ENCODE measurements around the gene CYYR1.

The CYYR1 gene

DNA sequence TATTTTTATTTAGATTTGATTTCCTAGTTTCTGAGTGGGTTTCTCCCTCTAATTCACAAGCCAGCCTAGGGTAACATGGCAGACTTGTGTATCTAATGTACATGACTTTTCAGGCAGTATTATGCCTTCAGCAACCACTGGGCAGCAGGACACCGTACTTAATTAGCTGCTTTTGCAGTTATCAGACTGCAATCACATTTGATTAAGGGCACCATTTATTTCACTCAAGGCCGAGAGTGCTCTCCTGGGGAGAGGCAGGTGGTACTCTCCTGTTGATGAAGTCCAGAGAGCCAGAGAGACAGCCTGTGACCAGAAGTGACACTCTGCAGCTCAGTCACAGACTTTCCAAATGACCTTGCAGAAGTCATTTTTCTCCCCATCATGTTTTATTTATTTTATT lies 18.7 kb downstream of the CYYR1 start:
- no peak for DNase-seq (ENCODE audit: low read depth, low spot score)

DNA sequence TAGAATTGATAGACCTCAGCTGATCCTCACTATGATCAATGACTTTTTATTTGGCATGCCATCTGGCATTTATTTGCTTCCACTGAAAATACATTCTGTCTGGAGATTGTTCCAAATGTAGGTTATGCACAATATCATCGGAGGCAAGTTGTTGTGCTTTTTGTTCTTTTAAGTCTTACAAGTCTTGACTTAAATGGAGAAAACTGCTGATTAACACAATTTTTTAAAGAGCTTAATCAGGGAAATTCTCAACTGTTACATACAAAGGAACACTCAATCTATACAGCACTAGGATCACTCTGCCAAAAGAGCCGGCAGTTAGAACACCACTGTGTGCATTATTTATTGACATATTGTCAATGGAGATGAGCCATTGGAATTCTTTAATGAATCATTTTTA lies 19.2 kb downstream of the CYYR1 start:
- DNase-seq (ENCODE audit: low read depth, low spot score): no peak

DNA sequence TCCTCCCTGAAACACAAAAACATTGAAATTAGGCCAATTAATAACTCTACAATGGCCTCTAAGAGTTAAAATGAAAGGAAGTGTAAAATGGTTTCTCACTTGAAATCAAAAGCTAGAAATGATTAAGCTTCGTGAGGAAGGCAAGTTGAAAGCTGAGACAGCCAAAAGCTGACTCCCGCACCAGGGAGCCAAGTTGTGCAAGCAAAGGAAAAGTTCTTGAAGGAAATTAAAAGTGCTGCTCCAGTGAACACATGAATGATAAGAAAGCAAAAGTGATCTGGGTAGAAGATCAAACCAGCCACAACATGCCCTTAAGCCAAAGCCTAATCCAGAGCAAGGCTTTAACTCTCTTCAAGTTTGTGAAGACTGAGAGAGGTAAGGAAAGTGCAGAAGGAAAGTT lies 22.8 kb downstream of the CYYR1 start:
- no peak for DNase-seq (ENCODE audit: low read depth, low spot score)

DNA sequence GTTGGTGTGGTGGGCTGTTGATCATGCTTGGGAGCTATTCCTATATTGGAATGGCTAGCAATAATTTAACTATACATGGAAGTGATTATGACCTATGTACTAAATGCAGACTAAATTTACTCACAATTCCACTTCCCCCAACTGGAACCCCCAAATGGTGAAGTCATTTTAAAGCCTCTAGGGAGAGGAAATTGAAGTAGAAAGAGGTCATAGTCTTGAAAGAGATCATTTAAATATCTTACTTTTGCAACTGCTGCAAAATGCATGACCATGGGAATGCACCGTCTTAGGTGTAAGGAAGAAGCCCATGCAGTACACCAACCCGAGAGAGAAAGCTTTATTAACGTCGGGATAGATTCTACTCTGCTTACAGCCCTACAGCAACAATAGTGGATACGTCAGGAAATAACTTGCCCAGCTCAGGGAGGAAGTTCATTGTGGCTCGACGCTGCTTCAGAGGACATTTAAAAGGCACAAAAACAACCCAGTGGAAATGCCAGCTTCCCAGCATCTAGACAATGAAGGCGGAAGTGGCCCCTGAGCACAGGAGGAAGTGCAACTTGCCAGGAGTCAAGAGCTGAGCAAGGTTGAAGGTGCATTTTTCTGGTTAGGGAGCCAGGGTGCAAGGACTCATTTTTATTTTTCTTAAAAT lies 26.5 kb downstream of the CYYR1 start:
- DNase-seq (ENCODE audit: low read depth, low spot score): no peak

DNA sequence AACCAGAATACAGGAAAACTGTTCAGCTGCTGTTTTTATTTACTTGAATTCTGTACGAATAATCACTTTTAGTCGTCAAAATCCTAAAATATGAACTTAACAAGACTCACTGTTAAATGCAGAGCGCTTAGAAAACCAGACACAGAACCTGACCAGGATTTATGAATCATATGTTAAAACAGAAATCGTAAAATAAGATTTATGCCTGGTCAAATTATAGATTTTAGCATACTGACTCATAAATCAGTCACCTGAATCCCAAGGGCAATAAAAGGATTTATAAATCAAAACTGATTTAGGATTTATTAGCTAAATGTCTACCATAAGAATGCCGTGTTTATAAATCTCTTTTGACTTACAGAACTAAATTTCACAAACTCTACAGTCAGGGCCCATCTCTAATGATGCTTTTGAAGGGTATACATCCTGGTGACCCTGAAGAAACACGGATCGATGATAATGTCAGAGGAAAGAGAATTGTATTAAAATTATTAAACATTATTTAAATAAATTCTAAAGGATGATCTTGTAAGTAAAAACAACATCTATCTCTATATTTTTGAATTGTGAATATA lies 28.8 kb downstream of the CYYR1 start:
- DNase-seq (ENCODE audit: low read depth, low spot score): no peak

DNA sequence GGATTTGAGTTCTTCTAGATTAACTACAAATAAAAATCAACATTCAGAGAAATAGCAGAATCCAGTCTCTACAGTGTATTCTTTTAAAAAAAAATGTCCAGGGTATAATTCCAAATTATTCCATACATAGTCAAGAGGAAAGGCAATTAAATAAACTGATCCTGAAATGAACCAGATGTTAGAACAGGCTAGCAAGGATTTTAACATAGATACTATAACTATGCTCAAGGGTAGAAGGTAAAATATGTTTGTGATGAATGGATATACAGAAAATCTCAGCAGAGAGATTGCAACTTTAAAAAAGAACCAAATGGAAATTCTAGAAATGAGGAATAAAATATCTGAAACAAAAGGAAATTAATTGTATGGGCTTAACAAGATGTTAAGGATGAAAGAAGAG lies 32.4 kb downstream of the CYYR1 start:
- no peak for DNase-seq (ENCODE audit: low read depth, low spot score)

DNA sequence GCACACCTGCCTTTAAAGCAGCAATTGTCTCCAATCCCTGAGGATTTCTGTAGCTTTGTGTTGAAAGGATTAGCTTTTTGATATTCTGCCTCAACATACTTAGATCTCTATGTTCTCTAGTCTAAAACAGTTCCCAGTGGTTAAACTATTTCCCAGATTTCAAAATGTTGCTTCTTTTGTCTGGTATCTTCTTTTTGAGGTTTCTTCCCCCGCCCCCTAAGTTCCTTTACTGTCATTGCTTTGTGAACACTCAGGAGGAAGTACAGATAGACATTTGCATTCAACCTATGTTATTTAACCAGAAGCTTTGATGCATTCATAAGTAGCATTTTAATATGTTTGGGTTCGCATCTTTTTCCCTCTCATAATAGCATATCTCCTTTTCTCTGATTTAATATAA lies 33.5 kb downstream of the CYYR1 start:
- DNase-seq (ENCODE audit: low read depth, low spot score): no peak

DNA sequence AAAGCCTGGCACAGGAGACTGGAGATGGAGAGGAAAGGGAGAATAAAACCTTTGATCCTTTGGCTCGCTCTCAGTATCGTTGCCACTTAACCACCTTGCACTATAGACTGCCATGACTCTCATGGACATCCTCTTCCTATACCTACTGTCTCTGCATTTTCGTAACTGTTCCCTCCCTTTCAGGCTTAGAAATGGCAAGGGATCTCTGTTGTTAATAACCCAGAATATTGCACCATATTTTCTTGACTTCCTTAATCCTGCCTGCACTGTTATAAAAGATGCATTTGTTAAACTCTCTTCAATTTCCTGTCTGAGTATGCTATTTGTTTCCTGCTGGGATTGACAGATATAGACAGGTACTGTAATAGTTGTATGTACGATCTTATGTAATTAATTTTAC lies 38.6 kb downstream of the CYYR1 start:
- no peak for DNase-seq (ENCODE audit: low read depth, low spot score)

DNA sequence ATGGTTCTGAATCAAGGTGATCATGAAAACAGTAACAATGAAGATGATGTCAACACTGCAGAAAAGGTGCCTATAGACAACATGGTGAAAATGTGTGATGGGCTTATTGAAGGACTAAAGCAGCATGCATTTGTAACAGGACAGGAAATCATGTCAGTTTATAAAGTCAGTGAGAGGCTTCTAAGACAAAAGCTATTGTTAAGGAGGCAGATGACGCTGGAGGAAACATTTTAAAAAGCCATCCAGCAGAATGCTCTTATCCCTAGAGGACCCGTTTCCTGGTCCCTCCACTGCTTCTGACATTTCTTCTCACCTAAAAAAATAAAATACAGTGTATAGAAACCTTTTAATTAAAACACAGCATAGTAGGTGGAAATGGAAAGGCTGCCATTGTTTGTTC lies 40.9 kb downstream of the CYYR1 start:
- DNase-seq (ENCODE audit: low read depth, low spot score): no peak

DNA sequence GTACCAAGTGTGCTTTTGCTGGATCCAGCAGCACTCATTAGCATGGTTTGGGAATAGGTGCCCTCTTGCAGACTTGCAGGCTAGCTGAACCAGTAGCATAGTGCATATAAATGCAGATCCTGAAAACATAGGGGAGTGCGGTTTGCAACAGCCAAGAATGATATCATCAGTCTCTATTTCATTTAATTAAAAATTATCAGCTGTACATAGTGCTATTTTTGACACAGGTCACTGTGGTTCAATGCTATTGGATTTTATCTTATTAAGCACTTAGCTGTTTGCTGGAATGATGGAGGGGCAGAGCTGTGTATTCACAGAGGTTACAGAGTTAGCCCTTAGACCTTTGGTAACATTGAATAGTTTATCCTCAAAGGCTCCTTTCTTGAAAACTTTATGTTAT lies 43.6 kb downstream of the CYYR1 start:
- DNase-seq (ENCODE audit: low read depth, low spot score): no peak

DNA sequence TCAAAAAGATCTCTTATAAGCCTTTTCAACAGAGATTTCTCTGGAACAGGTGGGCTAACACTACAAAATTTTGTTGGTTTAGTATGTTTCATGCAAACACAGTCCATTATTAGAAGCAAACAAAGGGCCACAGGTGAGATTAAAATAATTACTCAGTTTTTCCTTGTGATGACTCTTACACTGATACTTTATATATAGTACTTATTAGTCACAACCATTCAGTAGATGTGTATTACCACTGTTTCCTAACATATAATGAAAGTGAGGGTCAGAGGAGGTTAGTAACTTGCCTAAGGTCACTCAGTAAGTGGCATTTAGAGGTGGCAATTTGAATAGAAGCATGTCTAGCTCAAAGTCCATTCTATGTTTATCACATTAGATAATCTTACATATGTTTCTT lies 44.2 kb downstream of the CYYR1 start:
- no peak for DNase-seq (ENCODE audit: low read depth, low spot score)

DNA sequence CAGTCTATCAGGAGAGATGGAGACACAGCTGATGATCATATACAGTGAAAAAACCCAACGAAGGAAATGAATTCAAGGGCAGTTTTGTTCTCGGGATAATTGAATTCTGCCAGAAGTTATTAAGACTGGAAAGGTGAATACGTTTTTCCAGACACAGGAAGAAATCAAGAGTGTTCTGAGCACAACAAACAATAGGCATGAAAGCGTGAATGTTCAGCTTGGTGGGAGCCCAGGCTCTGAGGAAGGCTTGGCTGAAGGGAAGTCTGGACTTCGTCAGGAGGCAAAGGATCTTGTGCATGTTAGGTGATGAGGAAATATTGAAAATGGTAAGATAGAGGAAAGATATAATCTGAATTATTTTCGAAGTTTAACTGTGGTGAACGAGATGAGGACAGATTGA lies 50.4 kb downstream of the CYYR1 start:
- no peak for DNase-seq (ENCODE audit: low read depth, low spot score)

DNA sequence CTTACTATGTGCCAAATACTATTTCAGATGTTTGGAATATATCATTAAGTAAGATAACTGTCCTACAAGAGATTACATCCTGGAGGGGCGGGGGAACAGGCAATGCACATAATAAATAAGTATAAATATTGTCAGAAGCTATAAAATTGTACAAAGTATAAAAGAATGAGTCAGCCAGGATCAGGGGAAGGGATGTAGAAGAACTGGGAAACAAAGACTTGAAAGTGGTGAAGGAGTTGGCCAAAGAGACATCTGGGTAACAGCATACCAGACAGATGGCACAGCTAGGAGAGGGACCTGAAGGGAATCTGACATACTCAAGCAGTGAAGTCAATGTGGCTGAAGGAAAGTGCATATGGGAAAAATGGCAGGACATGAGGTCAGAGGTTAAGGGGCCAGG lies 53.9 kb downstream of the CYYR1 start:
- DNase-seq (ENCODE audit: low read depth, low spot score): no peak

DNA sequence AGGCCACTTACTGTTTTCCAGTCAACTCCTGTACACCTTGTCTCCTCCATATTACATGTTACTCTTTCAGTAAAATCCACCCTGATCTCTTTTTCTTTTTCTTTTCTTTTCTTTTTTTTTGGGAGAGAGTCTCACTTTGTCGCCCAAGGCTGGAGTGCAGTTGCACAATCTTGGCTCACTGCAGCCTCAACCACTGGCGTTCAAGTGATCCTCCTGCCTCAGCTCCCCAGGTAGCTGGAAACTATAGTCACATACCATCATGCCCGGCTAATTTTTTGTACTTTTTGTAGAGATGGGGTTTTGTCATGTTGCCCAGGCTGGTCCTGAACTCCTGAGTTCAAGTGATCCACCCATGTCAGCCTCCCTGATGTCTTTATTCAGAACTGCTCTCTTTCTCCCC lies 57.8 kb downstream of the CYYR1 start:
- no peak for DNase-seq (ENCODE audit: low read depth, low spot score)

DNA sequence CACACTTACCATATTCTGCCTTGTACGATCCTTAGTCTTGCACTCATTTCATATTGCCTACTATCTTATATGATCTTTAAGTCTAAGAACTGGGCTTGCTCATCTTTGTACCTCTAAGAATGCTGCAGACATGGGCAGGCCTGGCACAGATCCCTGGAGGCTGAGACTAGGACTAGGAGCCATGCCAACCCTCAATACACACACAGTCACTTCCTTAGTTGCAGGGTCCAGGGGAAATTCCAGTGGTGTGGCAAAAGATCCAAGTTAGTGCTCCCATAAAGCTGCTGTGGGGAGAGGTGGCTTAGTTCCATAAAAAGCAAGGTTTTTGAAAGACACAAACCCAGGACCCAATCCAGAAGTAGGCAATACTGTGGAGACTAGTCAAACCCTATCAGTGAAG lies 59.9 kb downstream of the CYYR1 start:
- no peak for DNase-seq (ENCODE audit: low read depth, low spot score)

DNA sequence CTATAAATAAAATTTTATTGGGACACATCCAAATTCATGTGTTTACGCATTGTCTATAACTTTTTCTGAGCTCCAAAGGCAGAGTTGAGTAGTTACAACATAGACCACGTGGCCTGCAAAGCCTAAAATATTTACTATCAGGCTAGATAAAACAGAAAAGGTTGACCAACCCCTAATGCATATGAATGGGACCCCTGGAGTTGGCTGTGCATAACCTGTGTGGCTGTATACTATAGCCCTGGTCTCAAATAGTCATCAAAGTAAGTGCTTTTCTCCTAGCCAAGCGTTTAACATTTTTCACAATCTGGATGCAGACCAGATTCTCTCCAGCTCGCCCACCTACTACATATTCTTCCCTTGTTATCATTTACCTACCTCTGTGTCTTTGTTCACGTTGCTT lies 60.4 kb downstream of the CYYR1 start:
- DNase-seq (ENCODE audit: low read depth, low spot score): no peak

DNA sequence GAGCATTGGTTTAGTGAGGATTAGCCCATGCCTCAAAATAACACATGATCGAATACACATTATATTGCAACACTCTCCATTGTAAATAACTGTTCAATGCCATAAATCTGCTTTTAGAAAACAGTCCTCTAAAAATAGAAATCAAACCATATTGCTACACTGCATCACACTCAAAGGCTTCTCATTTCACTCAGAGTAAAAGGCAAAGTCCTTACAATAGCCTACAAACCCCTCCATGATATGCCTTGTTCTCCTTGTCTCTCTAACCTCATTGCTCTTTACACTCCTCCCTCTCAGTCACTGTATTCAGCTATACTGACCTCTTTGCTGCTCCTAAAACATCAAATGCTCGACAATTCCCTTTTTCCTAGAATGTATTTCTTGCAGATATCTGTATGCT lies 64.2 kb downstream of the CYYR1 start:
- no peak for DNase-seq (ENCODE audit: low read depth, low spot score)

DNA sequence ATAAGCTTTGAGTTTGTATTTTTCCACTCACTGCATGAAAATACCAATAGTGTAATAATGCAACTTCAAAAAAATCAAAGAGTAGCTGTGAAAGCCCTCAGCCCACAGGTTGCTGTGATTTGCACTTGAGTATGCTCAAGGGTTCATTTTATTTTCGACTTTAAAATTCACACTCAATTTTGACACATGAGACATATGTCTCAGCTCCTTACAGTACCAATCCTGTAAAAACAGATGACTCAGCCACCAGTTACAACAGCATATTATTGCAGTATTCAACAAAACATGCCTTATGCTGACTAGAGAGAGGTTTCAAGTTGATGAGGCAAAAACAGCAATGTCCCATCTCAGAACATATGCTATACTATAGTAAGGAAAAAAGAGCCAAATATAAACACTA lies 66.1 kb downstream of the CYYR1 start:
- DNase-seq (ENCODE audit: low read depth, low spot score): no peak

DNA sequence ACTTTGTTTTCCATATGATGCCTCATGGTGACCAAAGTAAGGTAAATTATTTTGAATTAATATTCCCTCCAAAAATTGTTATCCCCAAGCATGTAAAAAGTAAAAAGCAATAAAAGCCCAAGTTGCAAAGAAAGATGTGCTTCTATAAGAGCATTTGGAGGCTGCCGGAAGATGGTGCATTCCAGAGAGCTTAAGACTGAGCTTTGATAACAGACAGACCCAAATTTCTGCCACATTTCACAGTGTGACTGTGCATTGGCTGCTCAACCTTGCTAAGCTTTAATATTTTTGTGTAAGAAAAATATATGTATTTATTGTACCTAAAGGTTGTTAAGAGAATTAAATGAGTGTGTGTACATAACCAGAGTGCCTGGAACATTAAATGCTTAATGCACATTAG lies 67.9 kb downstream of the CYYR1 start:
- no peak for DNase-seq (ENCODE audit: low read depth, low spot score)

DNA sequence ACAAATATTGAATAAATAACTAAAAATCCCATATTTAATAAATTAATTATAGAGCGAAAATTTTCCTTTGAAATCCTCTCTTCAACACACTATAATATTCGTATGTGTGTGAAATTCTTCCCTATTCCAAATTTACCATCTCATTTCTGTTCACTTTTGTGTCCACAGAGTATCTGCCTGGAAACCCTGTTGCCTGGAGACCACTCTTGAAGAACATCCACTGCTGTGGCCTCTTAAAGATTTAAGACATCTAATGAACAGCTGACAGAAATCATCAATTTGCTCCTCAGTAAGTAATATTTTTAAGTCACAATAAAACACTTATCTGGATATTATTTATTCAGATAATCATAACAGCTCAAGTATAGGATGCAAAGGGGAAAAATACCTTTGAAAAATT lies 69.7 kb downstream of the CYYR1 start:
- no peak for DNase-seq (ENCODE audit: low read depth, low spot score)

DNA sequence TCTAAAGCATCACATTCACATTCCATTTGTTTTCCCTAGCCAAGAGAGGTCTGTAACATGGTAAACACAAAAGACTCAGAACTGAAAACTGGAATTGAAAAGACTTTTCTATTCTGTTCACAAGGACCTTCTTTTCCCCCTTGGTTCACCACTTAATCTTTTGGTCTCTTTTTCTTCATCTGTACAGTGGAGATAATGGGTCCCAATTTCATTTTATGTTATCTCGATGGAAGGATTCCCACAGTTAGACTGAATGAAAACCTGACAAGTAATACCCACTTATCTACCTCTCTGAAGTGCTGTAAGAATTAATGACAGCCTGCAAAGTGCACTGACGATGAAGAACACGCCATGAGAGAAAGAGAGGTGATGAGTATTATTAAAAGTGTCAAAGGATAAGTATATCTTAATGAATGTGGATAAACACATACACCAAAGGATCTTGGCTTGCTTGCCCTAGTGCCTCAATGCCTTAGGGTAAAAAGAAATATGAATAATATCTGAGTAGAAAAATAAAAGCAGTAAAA lies 71.5 kb downstream of the CYYR1 start:
- no peak for DNase-seq (ENCODE audit: low read depth, low spot score)

DNA sequence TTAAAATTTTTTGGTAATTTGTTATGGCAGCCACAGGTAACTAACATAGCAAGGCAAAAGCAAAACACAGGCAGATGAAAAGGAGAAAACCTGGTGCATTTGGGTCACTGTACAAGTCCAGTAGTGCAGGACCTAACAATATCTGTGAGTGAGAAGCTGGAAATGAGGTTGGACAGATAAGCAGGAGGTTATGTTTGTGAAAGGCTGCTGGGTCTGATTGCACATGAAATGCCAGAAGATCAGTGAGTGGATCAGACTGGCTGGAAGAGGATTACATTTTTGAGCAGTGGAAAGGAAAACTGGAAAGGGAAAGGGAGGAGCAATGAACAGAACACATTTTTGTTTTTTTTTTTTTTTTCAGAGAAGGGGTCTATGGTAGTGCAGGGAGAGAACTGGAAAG lies 73.6 kb downstream of the CYYR1 start:
- DNase-seq (ENCODE audit: low read depth, low spot score): no peak

DNA sequence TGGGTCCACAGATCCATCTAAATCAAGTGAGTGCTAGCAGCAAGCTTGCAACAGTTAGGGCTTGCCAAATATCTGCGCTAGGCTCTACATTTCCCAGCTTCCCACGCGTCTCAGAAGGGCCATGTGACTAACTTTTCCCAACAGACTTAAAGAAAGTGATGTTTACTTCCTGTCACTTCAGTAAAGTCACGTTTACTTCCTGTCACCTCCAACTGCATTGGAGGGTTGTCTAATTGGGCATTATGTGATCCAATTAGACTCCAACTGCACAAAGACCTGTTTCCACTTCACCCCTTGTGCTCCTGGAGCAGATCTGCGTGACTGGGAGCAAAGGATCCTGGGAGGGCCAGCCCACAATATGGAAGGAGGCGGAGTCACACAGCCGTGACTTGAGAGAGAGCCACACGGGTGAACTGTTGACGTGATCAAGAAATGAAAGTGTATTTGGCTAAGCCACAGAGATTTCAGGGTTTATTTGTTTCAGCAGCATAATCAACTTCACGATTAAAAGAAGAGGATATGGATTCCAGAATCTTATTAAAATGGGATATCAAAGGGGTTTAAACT lies 77.7 kb downstream of the CYYR1 start:
- DNase-seq (ENCODE audit: low read depth, low spot score): no peak

DNA sequence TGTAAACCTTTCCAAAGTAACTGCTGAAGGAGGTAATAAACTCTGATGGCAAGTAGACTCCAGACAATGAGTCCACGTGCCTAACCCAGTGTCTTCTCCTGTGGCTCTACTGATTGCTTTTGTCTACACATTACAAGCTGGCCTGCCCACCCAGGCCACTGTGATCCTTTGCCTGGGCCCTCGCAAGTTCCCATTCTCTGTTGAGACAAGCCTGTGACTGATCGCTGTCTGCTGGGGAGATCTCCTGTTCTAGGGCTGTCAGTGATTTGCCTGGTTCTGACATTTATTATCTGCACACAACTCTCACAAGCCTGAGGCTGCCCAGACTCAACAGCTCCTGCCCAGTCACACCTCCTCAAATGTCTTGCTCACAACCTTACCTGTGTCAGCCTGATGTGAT lies 81.4 kb downstream of the CYYR1 start:
- DNase-seq (ENCODE audit: low read depth, low spot score): no peak
